Measurements from ENCODE around the gene KCTD3. TPM values are rescaled to one million over a fixed set of nuclear protein-coding genes. Genes with fewer than 3 reads are reported as not detected.

The KCTD3 gene
- total and polyA plus RNA-seq, 10 of the 15 experiments (the other 5 are each of a cell fraction or from before 2014, with no cell fraction given), result 3.6 to 19.8 (median 10.7) TPM

DNA sequence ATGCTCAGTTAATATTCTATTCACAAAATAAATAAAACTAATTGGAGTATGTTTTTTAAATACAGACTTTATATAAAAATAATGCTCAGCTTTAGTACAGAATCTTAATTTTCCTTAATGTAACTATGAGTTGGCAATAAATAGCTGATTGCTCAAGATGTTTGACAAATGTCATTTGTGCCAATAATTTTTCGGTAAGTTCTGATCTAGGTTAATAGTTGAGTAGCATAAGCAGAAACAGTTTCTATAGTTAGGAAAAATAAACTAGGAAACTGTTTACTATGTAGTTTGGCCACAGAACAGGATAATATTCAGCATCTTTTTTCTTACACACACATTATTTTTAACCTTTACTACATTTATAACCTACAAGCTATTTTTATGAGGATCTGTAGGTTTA lies 40.3 kb downstream of the KCTD3 start:
- FAIRE-seq, result peak; percentile 18

More for the DNA sequence above, 40.3 kb downstream of the KCTD3 start:
- no TSS peak for BruUV-seq (replicated peaks)
- SMC1A ChIA-PET (ENCODE audit: uncharacterized antibody, unreplicated experiment), result interaction anchor here (0.6 to 5.0 kb wide), 9 partner anchors 13 to 684 kb away, joined by 3 to 17 read pairs (median 4); no protein-coding TSS in a partner anchor
- H3K4me1 ChIP-seq (ENCODE audit: control insufficient read depth, insufficient read depth, low read length), result no peaks in the 10 kb centered on the region
- RAD21 ChIA-PET (ENCODE audit: unreplicated experiment), result interaction anchor here (0.9 to 2.5 kb wide), 4 partner anchors 40 to 83 kb away, joined by 3 to 7 read pairs (median 4); partner anchors contain the start of gene KCTD3
- no peak overlapping the region for H3K4me2 ChIP-seq (ENCODE audit: control insufficient read depth, insufficient read depth)
- POLR2A ChIA-PET, result no interaction called here
- CTCF ChIA-PET, result interaction anchor here (0.7 to 3.0 kb wide), 18 partner anchors 10 to 798 kb away, joined by 3 to 10 read pairs (median 3); partner anchors contain the start of gene KCTD3
- no peak overlapping the region for H2AFZ ChIP-seq (ENCODE audit: control insufficient read depth, low read depth, low read length)
- TF ChIP-seq ZNF622 (IDR thresholded peaks at IDR 0.05), result no peak
- TF ChIP-seq, protein P1, sequence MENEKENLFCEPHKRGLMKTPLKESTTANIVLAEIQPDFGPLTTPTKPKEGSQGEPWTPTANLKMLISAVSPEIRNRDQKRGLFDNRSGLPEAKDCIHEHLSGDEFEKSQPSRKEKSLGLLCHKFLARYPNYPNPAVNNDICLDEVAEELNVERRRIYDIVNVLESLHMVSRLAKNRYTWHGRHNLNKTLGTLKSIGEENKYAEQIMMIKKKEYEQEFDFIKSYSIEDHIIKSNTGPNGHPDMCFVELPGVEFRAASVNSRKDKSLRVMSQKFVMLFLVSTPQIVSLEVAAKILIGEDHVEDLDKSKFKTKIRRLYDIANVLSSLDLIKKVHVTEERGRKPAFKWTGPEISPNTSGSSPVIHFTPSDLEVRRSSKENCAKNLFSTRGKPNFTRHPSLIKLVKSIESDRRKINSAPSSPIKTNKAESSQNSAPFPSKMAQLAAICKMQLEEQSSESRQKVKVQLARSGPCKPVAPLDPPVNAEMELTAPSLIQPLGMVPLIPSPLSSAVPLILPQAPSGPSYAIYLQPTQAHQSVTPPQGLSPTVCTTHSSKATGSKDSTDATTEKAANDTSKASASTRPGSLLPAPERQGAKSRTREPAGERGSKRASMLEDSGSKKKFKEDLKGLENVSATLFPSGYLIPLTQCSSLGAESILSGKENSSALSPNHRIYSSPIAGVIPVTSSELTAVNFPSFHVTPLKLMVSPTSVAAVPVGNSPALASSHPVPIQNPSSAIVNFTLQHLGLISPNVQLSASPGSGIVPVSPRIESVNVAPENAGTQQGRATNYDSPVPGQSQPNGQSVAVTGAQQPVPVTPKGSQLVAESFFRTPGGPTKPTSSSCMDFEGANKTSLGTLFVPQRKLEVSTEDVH (IDR thresholded peaks at IDR 0.05; ENCODE audit: low read depth, partially characterized antibody), result no peak
- TF ChIP-seq KLF5 (IDR thresholded peaks at IDR 0.05; ENCODE audit: partially characterized antibody), result no peak
- TF ChIP-seq, protein P2, sequence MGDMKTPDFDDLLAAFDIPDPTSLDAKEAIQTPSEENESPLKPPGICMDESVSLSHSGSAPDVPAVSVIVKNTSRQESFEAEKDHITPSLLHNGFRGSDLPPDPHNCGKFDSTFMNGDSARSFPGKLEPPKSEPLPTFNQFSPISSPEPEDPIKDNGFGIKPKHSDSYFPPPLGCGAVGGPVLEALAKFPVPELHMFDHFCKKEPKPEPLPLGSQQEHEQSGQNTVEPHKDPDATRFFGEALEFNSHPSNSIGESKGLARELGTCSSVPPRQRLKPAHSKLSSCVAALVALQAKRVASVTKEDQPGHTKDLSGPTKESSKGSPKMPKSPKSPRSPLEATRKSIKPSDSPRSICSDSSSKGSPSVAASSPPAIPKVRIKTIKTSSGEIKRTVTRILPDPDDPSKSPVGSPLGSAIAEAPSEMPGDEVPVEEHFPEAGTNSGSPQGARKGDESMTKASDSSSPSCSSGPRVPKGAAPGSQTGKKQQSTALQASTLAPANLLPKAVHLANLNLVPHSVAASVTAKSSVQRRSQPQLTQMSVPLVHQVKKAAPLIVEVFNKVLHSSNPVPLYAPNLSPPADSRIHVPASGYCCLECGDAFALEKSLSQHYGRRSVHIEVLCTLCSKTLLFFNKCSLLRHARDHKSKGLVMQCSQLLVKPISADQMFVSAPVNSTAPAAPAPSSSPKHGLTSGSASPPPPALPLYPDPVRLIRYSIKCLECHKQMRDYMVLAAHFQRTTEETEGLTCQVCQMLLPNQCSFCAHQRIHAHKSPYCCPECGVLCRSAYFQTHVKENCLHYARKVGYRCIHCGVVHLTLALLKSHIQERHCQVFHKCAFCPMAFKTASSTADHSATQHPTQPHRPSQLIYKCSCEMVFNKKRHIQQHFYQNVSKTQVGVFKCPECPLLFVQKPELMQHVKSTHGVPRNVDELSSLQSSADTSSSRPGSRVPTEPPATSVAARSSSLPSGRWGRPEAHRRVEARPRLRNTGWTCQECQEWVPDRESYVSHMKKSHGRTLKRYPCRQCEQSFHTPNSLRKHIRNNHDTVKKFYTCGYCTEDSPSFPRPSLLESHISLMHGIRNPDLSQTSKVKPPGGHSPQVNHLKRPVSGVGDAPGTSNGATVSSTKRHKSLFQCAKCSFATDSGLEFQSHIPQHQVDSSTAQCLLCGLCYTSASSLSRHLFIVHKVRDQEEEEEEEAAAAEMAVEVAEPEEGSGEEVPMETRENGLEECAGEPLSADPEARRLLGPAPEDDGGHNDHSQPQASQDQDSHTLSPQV (IDR thresholded peaks at IDR 0.05), result no peak
- TF ChIP-seq MYB (IDR thresholded peaks at IDR 0.05; ENCODE audit: borderline replicate concordance, low read depth, low read length), result no peak
- TF ChIP-seq SUZ12 (IDR thresholded peaks at IDR 0.05; ENCODE audit: unreplicated experiment), result no peak
- TF ChIP-seq STAT1 (conservative IDR thresholded peaks at IDR 0.05), result no peak
- TF ChIP-seq MTA2 (IDR thresholded peaks at IDR 0.05; ENCODE audit: low read depth), result no peak
- TF ChIP-seq ASH2L (IDR thresholded peaks at IDR 0.05; ENCODE audit: borderline replicate concordance, low read depth), result no peak
- no peaks in the 10 kb centered on the region for H4K20me1 ChIP-seq (ENCODE audit: control insufficient read depth, insufficient read depth)
- intact Hi-C loops (cut with micrococcal nuclease; ENCODE audit: unreplicated experiment) (loop anchor here (2.0 kb wide), 2 partner anchors 33 to 81 kb away; no protein-coding TSS in a partner anchor), in situ Hi-C loops (cut with MboI) (no loop called here)
- H3K36me3 ChIP-seq (ENCODE audit: control insufficient read depth in 2 of 2, insufficient read depth in 2 of 2, low read length in 1 of 2), result peaks cover 0 to 3% of the 10 kb centered on the region in 2 experiments; a peak in 2 of 4 replicates
- no peak for ATAC-seq
- no peak for DNase-seq (ENCODE audit: low read depth, low spot score)
- no peak overlapping the region for H3K9ac ChIP-seq (ENCODE audit: control insufficient read depth, insufficient read depth, low read length)
- H3K27me3 ChIP-seq (replicated peaks in 1 of 2; ENCODE audit: control insufficient read depth in 2 of 2, insufficient read depth in 2 of 2, low read length in 1 of 2), result no peaks in the 10 kb centered on the region
- WGBS (ENCODE audit: insufficient coverage, insufficient replicate concordance, low lambda C conversion rate, missing lambda C conversion rate), result 100% methylated on average over 1 of the region's 1 CpG
- H3K4me3 ChIP-seq, result no peak overlapping the region
- no peaks in the 10 kb centered on the region for H3K79me2 ChIP-seq (ENCODE audit: control insufficient read depth, insufficient read depth, low read length)
- no peak overlapping the region for H3K27ac ChIP-seq (ENCODE audit: control insufficient read depth, insufficient read depth)
- H3K9me3 ChIP-seq (replicated peaks; ENCODE audit: control insufficient read depth, insufficient read depth, low read length), result no peaks in the 10 kb centered on the region
